Activated B cell treated with CpG ODN at 0.5 μM for 24 hours (primary cell): Measurements from ENCODE around the gene EXPH5. TPM values are rescaled to one million over a fixed set of nuclear protein-coding genes. Genes with fewer than 3 reads are reported as not detected.

Source experiments
- ATAC-seq: fragments of 200-7000 bp; cut with Tn5 transposase; one replicate; pipeline ENCODE4 v1.10.0; 2021; ENCODE audit warnings: low read depth, mild to moderate bottlenecking, moderate library complexity
- CTCF ChIA-PET: fragments of 350-600 bp; sonication (Branson Sonifier 250); formaldehyde crosslinking; loops from one replicate; lab custom pipeline; 2021; ENCODE audit warnings: antibody characterized with exemption; lab: Charles Lee
- POLR2A ChIA-PET: fragments of 350-600 bp; sonication (Branson Sonifier 250); formaldehyde crosslinking; loops from one replicate; lab custom pipeline; 2021; ENCODE audit warnings: antibody characterized with exemption; lab: Charles Lee
- DNase-seq: peaks from one replicate; pipeline ENCODE4 v3.0.0; 2022
- H3K27ac Mint-ChIP-seq: one replicate; pipeline ENCODE4 v1.8.0; 2020; ENCODE audit warnings: mixed read lengths
- H3K27me3 Mint-ChIP-seq: one replicate; pipeline ENCODE4 v1.8.0; 2021; ENCODE audit warnings: mixed read lengths
- H3K36me3 Mint-ChIP-seq: one replicate; pipeline ENCODE4 v1.8.0; 2021; ENCODE audit warnings: low read depth, mixed read lengths
- H3K4me1 Mint-ChIP-seq: one replicate; pipeline ENCODE4 v1.8.0; 2021; ENCODE audit warnings: mixed read lengths
- H3K4me3 Mint-ChIP-seq: one replicate; pipeline ENCODE4 v1.8.0; 2020; ENCODE audit warnings: mild to moderate bottlenecking, mixed read lengths
- H3K9me3 Mint-ChIP-seq: one replicate; pipeline ENCODE4 v1.8.0; 2020; ENCODE audit warnings: mixed read lengths
- intact Hi-C: fragments of 100-400 bp; cut with micrococcal nuclease; formaldehyde crosslinking; loops from one replicate; pipeline ENCODE4 v1.15.1; 2024
- total RNA-seq: library from RNA; stranded (reverse); gene quantifications from 2 replicates; pipeline ENCODE4 v1.2.3, GENCODE V29; 2022
- TF ChIP-seq, protein P1 (sequence below): fragments of 200-600 bp; IDR thresholded peaks from one replicate; pipeline ENCODE4 v1.8.0; 2022; ENCODE audit warnings: antibody characterized with exemption, mild to moderate bottlenecking

Gene EXPH5
- total RNA-seq, 1 donor from 2014 or later = 0.29 TPM

DNA sequence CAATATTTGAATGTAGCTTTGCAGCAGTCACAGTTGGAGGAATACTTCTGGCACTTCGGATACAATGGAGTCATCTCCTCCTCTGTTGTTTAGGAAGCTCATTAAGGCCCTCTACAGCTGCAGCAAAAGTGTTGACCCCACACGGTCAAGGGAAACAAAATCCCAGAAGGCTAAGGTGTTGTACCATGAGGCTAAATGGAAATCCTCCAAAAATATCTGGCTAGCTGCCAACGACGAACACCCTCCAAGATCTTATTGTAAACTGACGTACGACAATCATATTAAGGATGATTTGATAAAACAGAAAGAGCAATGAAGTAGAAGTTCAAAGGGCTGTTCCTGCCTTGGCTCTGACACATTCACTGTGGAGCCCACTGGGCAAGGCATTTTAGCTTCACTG lies 99.4 kb downstream of the EXPH5 start:
- POLR2A ChIA-PET = no interaction called here
- Mint-ChIP-seq H3K9me3 (no peaks in the 10 kb centered on the region), H3K4me1 (peaks cover 15% of the 10 kb centered on the region), H3K27ac (no peak overlapping the region), H3K4me3 (no peak overlapping the region), H3K27me3 (no peaks in the 10 kb centered on the region), H3K36me3 (peaks cover 10% of the 10 kb centered on the region)
- no peak for ATAC-seq
- CTCF ChIA-PET = no interaction called here
- intact Hi-C loops = loop anchor here (10.0 kb wide), 3 partner anchors 269 to 1039 kb away; partner anchors contain the start of genes ACAT1, ATM, CWF19L2 and NPAT
- DNase-seq = no peak
- TF ChIP-seq, protein P1, sequence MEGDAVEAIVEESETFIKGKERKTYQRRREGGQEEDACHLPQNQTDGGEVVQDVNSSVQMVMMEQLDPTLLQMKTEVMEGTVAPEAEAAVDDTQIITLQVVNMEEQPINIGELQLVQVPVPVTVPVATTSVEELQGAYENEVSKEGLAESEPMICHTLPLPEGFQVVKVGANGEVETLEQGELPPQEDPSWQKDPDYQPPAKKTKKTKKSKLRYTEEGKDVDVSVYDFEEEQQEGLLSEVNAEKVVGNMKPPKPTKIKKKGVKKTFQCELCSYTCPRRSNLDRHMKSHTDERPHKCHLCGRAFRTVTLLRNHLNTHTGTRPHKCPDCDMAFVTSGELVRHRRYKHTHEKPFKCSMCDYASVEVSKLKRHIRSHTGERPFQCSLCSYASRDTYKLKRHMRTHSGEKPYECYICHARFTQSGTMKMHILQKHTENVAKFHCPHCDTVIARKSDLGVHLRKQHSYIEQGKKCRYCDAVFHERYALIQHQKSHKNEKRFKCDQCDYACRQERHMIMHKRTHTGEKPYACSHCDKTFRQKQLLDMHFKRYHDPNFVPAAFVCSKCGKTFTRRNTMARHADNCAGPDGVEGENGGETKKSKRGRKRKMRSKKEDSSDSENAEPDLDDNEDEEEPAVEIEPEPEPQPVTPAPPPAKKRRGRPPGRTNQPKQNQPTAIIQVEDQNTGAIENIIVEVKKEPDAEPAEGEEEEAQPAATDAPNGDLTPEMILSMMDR = no peak

DNA sequence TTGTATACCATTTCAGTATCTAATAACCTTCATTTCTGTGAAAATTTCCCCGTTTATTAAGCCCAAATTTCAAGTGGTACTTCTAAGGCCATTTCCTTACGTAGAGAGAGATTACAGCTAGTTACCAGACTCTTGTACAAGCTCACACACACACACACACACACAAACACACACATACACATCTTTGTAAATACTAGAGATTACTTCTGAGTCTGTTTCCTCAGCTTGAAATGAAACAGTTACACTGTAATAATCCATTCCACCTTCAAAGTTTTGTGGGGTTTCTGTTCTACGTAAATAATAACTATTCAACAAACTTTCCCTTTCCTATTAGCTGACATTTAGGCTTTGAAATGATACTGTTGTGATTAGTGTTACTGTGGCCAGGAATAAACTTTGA lies 101.6 kb downstream of the EXPH5 start:
- H3K9me3 Mint-ChIP-seq = no peaks in the 10 kb centered on the region
- H3K4me1 Mint-ChIP-seq = peaks cover 6% of the 10 kb centered on the region
- CTCF ChIA-PET = no interaction called here
- TF ChIP-seq, protein P1 = no peak
- H3K4me3 Mint-ChIP-seq = no peak overlapping the region
- H3K27me3 Mint-ChIP-seq = no peaks in the 10 kb centered on the region
- no peak for ATAC-seq
- POLR2A ChIA-PET = no interaction called here
- intact Hi-C loops = loop anchor here (10.0 kb wide), 3 partner anchors 267 to 1037 kb away; partner anchors contain the start of genes ACAT1, ATM, CWF19L2 and NPAT
- no peak for DNase-seq
- peaks cover 15% of the 10 kb centered on the region for H3K36me3 Mint-ChIP-seq
- H3K27ac Mint-ChIP-seq = no peak overlapping the region

DNA sequence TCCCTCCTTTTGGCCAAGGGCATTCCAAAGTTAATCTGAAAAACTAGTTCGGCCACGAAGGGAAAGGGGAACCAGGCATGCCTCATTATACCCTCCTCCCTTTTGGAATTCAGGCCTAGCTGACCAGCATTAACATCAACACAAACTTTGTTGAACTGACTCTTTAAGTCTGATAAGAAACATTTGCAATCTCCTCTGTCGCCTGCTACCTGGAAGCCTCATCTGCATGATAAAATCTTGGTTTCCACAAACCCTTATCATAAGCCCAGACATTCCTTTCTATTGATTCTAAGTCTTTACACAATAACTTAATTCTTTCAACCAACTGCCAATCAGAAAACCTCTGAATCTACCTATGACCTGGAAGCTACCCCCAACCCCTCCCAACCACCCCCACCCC lies 106.7 kb downstream of the EXPH5 start:
- Mint-ChIP-seq H3K4me1 (no peaks in the 10 kb centered on the region), H3K4me3 (no peak overlapping the region), H3K36me3 (peaks cover 42% of the 10 kb centered on the region), H3K27ac (no peak overlapping the region), H3K9me3 (no peaks in the 10 kb centered on the region), H3K27me3 (no peaks in the 10 kb centered on the region)
- ChIA-PET CTCF (no interaction called here), POLR2A (no interaction called here)
- DNase-seq (no peak), ATAC-seq (no peak)
- TF ChIP-seq, protein P1 = no peak
- intact Hi-C loops = no loop called here

DNA sequence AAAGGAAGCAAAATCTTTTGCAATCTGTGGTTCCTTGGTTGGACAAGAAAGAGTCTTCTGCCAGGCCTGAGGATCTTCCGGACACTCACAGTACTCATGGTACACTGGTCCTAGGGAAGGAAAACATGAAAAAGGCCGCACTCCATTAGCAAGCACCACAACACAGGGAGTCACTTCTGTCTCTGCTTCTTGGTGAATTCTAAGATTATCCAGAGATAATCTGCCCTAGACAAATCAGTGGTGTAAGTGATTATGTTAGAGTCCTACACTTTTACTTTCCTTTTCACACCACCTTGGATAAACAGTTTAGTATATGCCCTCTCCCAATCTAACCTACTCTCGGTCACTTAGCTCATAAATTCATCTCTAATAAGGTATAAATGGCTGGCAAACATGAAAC lies 107.2 kb downstream of the EXPH5 start:
- intact Hi-C loops = no loop called here
- H3K36me3 Mint-ChIP-seq = peaks cover 47% of the 10 kb centered on the region
- H3K4me3 Mint-ChIP-seq = no peak overlapping the region
- H3K9me3 Mint-ChIP-seq = no peaks in the 10 kb centered on the region
- DNase-seq = no peak
- no peaks in the 10 kb centered on the region for H3K27me3 Mint-ChIP-seq
- ChIA-PET CTCF (no interaction called here), POLR2A (no interaction called here)
- H3K27ac Mint-ChIP-seq = no peak overlapping the region
- no peaks in the 10 kb centered on the region for H3K4me1 Mint-ChIP-seq
- ATAC-seq = no peak
- TF ChIP-seq, protein P1 = no peak

DNA sequence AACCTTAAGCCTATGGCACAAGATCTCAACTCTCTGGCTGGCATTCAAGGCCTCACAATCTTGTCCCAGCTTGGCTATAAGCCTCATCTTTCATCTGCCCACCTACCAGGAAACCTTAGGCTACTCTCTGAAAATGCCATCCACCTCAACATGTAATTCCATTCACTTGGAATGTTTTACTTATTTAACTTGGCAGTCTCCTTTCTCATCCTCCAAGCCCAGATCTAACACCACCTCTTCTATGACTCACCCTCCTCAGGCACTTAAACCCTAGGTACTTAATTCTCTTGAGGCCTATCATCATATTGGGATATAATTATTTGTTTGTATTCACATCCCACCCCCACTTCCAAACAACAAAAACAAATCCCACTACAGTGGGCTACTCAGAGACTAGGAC lies 110.4 kb downstream of the EXPH5 start:
- H3K4me1 Mint-ChIP-seq = no peaks in the 10 kb centered on the region
- TF ChIP-seq, protein P1 = no peak
- POLR2A ChIA-PET = no interaction called here
- DNase-seq (no peak), ATAC-seq (no peak)
- CTCF ChIA-PET = no interaction called here
- no peaks in the 10 kb centered on the region for H3K9me3 Mint-ChIP-seq
- H3K27me3 Mint-ChIP-seq = no peaks in the 10 kb centered on the region
- H3K27ac Mint-ChIP-seq = no peak overlapping the region
- H3K4me3 Mint-ChIP-seq = no peak overlapping the region
- intact Hi-C loops = no loop called here
- peaks cover 42% of the 10 kb centered on the region for H3K36me3 Mint-ChIP-seq
